MV-4-11 (cell line): ENCODE measurements around the gene BTBD9.

Experiments used
- DNase-seq: peaks from one replicate; lab custom pipeline; 2025; lab: John Stamatoyannopoulos, UW

The BTBD9 gene

DNA sequence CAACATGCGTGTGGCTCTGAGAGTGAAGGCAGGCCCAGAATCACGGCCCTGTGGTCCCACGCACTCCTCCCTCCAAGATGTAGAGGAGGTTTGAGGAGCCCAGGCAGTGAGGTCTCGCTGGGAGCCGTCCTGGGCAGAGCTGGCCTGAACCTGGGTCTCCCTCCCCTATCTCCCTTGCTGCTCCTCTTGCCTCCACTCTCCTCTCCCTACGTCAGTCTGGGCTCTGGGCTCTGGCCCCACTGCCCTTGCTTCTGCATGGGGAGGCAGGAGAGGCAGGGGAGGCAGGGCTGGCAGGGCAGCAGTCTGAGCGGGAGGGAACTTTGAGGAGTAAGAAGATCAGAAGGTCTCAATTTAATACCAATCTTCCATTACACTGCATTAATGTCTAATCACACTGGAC lies 445.1 kb downstream of the BTBD9 start:
- no peak for DNase-seq

DNA sequence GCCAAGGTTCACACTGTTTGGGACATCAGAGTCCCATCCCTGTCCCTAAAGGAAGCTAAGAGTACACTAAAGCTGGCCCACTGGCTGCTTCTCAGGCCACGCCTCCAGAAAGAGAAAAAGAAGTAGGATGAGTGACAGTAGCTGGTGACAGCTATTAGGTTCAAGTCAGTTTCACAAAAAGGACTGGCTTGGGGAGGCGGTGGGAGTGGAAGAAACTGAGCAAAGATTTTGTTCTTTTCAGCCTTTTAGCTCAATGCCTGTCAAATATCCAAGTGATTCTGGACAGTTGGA lies 445.5 kb downstream of the BTBD9 start:
- no peak for DNase-seq

DNA sequence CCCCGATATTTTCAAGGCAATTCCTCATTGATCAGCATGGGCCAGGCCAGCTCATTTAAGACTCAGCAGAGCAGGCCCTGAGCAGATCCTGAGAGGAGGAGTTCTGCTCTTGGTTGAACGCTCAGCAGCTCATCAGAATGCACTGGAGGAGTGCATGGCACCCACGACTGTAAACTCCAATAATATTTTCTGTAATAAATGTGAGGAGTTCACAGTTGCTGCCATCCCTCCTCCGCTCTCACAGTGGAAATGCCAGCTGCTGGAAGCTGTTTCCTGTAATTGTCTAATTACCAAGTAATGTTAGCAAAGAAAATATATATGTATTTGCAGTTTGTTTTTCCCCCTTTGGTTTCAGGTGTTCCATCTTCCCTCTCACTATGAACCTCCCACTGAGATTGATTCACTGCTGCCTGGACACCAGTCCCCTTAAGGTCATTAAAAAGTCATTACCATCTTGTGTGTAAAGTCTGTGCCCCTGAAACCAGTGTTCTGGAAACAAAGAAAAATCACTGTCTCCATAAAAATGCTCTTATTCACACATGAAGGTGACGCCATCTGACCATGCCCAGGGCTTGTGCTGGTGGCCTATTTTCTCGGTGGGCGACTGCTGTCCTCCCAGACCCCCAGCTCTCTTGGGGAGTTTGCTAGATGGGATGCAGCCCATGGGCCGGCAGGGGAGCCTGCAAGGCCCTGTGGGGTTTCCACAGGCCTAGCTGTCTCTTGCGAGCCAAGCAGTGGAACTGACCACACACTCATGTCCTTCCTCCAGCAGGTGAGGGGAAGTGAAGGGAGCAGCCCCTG lies 446.0 kb downstream of the BTBD9 start:
- DNase-seq: no peak

DNA sequence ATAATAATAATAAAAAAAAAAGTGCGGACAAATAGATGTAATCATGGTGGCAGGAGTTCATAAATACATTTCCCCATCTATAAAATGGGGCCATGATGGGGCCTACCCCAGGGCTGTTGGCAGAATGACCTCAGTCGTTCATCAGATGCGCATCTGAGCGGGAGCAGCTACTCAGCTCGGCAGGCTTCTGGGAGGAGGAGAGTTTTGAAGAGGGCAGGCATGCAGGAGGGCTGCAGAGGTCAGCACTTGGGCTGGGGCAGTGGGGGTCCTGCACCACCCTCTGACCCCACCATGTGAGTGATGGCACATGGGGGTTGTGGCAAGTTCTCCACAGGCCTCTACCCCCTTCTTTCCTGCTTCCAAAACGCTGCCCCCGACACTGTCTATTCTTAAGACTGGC lies 446.7 kb downstream of the BTBD9 start:
- DNase-seq: no peak

DNA sequence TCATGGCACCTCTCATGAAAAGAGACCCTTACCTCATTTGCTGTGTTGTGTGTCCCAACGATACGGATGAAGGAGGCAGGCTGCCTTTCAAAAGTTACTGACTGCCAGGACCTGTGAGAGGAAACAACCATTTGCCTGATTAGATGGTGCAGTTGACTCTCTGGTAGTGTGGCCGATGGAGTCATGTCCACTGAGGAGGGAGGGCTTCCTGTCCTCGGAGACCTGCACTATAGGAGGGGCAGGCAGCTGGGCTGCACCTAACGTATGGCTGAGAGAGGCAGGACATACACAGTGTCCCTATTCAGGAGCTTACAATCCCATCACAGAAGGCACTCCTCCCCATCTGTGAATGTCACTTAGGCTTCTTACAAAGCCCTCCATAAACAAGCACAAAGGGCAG lies 447.2 kb downstream of the BTBD9 start:
- no peak for DNase-seq

DNA sequence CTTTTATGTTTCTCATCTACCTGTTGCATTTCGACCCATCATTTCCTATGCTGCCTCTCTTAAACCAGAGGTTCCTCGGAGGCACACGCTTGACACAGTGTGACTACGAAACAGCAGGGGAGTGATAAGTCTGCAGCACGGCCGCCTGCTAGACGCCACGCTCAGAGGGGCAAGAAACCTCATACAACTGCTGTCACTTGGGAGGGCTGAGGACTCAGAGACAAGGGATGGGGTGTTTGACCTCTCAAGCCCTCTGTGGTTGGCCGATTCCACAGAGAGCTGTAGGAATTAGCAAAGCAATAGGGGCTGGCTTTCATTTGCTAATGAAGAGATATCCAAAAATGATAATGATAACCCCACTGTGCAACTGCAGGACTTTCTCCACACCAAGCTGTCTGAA lies 447.7 kb downstream of the BTBD9 start:
- no peak for DNase-seq

DNA sequence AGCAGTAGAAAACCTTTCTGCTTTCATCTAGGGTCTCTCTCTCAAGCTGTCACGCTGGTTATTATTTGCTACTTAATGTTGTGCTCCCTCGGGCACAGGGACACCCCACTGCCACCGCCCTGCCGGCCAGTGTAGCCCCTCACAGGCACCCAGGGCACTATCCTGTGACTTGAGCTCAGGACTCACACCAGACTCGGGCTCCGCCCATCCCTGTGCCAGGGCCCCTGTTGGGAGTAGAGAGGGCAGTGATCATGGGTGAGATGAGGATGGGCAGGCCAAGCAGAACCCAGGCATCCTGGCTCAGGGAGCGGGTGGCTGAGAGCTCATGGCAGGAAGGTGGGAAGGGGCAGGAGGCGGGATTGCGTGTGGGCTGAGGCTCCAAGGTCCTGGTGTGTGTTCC lies 448.3 kb downstream of the BTBD9 start:
- DNase-seq: no peak

DNA sequence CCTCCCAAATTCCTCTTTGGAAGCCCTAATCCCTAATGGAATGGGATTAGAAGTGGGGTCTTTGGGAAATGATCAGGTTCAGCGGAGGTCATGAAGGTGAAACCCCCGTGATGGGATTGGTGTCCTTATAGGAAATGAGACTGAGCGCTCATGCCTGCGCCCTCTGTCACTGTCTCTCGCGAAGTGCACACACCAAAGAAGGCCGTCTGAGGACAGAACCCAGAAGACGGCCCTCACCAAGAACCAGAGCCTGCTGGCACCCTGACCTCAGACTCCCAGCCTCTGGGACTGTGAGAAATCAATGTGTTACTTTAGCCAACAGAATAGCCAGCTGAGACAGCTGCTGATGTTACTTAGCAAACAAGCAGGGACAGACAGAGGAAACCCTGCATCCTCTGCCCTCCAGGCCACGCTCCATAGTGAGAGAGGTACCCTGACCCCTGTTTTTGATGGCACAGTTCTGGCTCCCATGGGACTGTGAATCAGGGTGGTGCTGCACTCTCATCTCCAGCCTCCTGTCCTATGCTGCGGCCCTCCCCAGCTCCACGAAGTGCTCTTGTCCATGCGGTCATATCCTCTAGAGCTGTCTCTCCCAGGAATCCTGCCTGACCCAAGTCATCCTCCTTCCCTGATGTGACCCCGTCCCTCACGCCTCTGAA lies 450.9 kb downstream of the BTBD9 start:
- DNase-seq: no peak

DNA sequence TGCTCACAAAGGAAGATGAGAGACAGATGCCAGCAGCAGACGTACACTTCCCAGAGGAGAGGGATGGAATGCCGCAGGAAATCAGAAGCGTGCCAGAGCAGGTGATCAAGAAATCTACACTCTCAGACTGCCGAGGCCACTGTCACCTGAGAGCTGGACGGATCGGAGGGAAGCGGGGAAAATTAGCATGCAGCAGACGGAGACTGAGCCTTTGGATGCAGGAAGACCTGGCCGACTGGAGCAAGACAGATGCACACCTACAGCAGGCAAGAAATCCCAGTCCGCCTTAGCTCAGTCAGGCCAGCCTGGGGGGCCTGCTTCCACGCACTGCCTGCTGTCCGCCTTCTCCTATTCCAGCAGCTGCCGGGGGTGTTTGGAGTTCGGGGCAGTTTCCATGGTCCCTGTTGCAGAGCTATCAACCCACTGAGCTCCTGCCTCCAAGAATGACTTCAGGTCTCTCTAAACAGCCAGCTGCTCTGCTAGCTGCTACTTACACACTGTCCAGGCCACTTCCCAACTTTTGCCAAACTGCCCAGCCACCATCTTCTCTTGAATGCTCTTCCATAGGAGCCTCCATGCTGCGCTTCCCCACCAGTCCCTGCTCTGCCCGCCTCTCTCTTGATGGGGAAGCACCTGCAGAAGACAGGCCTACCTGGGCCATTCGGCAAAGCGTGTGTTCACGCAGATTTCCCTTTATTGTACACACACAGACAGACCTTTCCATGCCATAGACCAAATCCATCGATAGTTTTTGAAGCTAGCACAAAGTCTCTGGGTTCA lies 451.7 kb downstream of the BTBD9 start:
- DNase-seq: no peak

DNA sequence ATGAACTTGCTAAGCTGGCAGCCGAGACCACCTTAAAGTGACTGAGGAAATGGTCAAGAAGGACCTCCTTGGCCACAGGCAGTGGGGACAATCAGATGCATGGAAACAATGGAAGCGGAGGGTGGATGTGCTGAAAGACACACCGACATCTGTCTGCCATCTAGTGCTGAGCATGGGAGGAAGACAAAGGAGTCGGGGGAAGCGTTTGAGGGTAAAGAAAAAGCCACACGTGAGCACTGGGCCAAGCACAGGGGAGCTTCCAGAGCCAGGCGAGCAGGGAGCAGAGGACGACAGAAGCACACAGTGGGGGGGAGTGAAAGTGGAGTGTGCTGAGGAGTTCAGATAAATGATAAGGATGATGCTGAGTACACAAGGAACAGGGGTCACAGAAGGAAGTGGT lies 452.4 kb downstream of the BTBD9 start:
- DNase-seq: no peak

DNA sequence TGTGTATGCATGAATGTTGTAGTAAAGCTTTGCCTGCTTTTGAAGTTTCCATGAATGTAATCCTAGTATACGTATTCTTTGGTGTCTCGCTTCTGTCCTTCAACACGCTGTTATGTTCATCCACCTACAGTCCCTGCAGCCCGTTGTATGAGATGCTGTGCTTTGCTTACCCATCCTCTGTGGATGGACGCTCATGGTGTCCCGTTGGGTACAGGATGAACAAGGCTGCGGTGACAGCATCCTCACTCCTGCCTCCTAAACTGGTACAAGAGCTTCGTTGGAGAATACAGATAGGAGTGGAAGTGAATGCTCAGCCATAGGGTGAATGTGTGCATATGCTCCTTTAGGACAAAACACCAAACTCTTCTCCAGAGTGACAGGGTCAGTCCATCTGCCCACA lies 454.0 kb downstream of the BTBD9 start:
- no peak for DNase-seq

DNA sequence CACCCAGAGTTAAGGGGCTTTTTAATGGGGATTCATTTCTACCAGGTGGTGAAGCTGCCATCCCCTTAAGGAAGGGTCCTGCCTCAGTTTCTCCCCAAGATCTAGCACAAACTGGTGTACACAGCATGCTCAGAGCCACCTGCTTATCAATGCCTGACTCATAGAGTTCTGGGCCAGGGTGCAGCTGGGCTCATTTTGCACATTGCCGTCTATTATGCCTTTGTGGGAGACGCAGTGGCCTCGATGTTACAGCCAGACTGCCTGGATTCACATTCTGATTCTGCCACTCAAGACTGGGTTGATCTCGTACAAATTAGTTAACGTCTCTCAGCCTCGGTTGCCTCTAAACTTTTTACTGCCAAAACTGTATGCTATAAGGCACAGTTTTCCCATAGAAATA lies 454.5 kb downstream of the BTBD9 start:
- DNase-seq: no peak

DNA sequence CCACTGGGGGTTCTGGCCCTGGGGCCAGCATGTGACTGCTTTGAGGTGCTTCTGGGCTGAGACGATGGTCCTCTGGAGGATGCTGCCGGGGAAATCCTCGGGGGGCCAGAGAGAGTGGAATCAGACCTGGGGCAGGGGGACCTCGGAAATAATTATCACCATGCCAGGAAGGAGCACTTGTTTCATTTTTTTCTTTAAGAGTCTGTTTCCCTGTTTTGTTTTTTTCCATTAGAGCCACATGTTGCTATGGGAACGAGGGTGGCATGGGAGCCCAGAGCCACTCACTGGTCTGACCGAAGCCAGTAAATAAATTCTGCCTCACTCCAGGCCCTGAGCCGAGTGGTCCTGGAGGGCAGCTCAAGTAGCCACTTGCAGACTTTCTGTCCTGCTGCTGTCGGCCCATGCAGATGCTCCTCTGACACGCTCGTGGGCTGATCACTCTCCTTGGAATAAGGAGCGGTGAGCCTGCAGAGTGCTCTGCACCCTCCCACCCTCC lies 455.1 kb downstream of the BTBD9 start:
- no peak for DNase-seq

DNA sequence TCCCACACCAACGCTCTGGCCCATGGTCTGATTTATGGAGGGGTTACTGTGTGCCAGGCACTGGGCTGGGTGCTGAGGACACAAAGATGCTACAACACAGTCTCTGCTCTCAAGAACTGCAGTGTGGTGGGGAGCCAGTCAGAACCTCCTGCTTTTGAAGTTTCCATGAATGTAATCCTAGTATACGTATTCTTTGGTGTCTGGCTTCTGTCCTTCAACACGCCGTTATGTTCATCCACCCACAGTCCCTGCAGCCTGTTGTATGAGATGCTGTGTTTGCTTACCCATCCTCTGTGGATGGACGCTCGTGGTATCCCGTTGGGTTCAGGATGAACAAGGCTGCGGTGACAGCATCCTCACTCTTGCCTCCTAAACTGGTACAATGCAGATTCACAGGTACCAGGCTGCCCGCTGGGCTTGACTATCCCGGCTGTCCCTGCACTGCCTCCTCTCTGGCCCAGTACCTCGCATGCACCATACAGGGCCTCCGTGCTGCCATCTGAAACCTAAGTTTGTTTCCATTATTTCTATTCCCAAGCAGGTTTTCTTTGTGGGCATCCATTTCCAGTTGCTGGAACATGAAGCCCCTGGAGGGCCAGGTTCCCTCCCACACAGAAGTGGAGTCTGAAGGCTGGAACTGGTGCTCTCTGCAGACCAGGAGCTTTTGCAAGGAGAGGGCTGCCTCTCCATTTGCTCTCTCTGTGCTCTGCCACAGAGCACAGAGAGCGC lies 455.7 kb downstream of the BTBD9 start:
- DNase-seq: no peak

DNA sequence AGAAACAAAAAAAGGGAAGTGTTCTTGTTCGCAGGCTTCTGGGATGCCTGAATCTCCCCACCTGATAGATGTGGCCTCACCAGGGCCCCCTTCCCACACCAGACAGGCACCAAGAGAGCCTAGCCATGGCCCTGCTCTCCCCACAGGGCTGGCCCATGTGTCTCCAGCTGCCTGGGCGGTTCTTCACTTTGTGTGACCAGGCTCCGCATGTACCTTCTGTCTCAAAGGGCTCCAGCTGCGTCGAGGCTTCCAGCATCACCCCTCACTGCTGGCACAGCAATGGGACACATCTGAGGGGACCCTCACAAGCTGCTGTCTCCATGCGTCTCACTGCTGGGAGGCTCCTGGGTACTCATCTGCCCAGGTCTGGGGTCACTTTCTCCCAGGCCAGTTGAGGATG lies 457.3 kb downstream of the BTBD9 start:
- no peak for DNase-seq

DNA sequence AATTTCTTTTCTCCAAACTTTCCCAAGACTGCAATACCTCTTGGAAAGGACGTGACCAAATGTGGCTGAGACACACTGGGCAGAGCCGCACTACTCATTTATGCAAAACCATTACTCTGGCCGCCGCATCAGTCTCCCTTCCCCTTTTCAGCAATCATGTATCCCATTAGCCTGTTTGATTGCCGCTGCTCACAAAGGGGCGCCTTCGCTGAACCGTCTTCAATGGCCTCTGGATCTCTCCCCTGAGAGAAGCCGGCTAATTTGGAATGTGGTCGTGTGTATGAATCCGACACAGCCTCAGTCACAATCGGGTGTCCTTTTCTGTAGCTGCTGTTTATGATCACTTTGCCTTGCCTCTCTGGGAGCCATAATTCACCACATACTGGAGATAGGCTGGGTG lies 459.1 kb downstream of the BTBD9 start:
- DNase-seq: peak; percentile 21

DNA sequence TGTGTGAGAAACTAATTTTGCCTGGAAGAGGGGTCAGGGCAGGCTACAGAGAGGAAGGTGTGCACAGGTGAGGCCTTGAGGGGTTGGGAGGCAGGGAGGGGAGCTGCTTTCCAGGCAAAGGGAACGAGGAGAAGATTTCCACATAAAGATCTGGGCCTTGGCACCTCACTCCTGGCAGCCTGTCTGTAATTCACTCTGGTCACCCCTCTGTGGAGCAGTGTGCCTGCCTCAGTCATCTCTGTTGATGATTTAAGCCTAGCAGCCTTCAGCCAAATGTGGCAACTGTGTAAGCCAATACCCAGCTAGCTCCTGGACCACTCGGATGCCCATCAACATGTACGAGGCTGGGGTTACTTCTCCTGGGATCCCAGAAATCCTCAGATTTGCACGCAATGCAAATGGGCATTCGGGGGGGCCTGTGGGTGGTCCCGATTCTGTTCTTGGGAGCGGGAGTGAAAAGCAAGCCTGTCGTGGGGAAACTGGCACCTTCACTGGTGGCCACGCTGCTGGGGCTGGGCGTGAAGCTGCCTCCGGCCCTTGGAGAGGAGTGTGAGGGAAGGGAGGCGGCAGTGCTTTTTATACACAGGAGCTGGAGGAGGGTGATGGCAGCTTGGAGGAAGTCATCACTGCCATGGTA lies 459.8 kb downstream of the BTBD9 start:
- no peak for DNase-seq

DNA sequence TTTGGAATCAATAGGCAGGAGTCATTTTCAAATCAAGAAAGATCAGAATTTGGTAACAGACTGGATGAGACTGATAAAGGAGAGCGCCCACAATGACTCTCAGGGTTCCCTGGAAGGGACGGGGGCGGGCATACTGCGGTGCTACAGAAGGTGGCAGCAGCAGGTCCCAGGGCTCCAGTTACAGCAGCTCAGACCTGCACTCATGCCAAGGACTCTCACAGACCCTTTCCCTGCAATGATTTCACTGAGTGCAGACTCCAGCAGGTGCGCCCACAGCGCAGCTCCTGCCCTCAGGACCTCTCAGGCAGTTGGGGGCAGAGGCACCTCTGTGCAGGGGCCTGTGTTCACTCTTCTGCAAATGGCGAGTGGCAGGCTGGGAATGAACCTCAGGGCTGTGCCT lies 460.4 kb downstream of the BTBD9 start:
- no peak for DNase-seq

DNA sequence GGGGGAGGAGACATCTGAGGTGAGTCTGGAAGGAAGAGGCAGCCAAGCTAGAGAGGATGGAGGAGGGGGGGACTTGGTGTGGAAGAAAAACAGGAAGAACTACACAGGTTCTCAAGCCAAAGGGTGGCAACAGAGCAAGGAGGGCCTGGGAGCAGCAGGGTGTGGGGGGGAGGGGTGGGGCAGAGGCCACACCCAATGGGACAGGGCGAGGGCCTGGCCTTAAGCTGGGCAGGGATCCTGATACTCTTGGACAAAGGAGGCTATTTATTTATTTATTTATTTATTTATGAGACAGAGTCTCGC lies 461.2 kb downstream of the BTBD9 start:
- DNase-seq: no peak

DNA sequence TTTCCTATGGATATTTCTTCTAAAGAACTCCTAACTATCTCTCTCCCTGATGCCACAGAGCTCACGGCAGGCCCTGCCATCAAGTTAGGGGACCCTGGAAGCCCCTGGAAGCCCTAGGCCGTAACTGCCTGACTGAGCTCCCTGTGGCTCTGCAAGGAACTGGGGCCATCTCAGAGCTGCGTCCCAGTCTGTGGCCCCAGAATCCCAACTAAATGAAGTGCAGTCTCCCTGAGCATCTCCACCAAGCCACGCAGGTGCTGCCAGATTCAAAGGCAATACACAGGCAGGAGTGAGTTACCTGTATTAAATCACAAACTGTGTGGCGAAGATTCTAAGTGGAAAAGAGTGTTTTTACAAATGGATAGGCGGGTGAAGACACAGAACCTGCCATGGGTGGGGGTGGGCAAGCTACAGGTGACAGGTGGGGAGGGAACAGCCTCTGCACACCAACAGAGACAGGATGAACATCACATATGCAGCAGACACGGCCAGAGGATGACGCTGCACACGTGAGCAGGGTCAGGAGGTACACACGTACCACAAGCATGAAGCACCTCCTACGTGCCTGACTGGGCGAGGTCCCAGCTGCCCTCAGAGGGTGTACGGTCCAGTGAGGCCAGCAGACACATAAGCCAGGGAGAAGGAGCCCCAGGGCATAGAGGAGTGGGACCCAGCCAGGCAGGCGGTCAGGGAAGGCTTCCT lies 461.7 kb downstream of the BTBD9 start:
- no peak for DNase-seq
